ENCODE measurements around the gene ALPK1. TPM values are rescaled to one million over a fixed set of nuclear protein-coding genes. Genes with fewer than 3 reads are reported as not detected.
"Not testable (repeated sequence)": the region's sequence is repeated elsewhere in the genome, so short reads cannot be mapped to it uniquely, and the experiment has no call there.

ALPK1 gene
- total RNA-seq, 1 donor from 2014 or later: 4.9 TPM

DNA sequence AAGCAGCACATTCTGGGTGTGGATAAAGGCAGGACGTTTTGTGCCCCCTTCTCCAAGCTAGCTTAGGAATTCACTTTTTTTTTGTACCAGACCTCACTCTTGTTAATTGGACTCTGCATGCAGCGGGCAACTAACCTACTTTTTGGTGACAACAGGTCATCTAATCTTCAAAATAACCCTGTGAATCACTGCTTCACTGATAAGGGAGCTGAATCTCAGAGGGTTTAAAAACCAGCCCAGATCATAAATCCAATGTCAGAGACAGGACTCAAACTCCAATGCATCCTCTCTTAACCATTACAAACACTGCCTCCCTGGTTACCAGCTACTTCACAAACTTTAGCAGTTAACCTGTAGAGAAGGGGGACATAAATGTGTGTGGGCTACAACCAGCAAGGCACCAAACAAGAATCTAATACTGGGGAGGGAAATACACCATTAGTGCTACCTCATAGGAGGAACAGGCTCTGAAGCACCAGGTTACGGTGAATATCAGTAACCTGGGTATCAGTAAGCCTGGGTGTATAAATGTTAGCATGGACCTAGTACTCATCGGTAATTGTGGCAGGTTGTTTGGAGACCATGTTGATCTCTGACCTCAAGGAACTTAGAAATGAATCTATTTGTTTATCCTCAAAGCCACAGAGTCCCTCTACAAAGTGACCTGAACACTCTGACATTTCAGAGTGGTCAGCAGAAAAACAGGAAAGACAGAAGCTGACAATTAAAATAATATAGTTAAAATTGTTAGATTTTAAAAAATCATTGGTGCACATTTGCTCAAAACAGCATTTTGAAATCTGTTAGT, 14.1 kb upstream of the ALPK1 start:
- DNase-seq (ENCODE audit: low spot score): no peak
- intact Hi-C loops (cut with DNase I): no loop called here

- no peak for DNase-seq (ENCODE audit: low spot score)
- intact Hi-C loops (cut with DNase I): loop anchor here (2.0 kb wide), 1 partner anchor 15 kb away; no protein-coding TSS in a partner anchor
Measured at GRCh38 chr4:112284166-112284565, 13.0 kb upstream of the ALPK1 start.

DNA sequence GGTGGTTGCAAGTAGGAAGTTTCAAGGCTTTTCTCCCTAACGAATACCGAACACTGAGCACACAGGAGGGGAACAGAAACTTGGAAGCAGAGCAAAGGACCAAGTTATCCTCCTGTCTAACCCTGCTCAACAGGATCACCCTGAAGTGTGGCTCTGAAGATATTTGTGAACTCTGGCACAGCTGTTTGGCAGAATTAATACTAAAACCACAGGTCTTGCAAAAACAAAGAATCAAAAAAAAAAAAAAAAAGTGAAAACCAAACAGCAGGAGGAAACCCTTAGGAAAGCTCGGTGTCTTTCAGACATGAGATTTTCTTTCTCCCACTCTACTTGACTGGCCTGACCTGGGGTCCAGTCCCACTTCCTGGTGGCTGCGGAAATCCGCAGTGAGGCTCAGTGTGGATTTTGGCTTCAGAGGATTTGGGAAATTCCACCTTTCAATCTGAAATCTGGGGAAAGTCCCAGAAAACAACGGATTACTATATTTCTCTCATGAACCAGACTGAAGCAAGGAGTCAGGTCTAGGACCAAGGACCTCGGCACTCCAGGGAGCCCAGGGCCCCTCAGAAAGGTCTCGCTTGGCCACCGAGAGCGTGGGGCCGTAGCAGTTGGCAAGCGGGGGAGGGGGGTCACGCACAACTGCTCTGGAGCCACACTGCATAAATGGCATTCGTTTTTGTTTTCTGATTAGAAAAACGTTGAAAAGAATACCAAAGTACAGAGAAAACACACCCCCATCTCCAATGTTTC, 12.3 kb upstream of the ALPK1 start:
- intact Hi-C loops (cut with DNase I): loop anchor here (2.0 to 5.0 kb wide), 2 partner anchors 14 to 53 kb away; partner anchors contain the start of gene AP1AR
- no peak for DNase-seq (ENCODE audit: low spot score)

- DNase-seq (ENCODE audit: low spot score): no peak
- intact Hi-C loops (cut with DNase I): loop anchor here (5.0 kb wide), 1 partner anchor 55 kb away; the partner anchor contains the start of gene AP1AR
Measured at GRCh38 chr4:112287258-112287989, 9.7 kb upstream of the ALPK1 start.

- intact Hi-C loops (cut with DNase I): loop anchor here (5.0 kb wide), 1 partner anchor 56 kb away; the partner anchor contains the start of gene AP1AR
- no peak for DNase-seq (ENCODE audit: low spot score)
Measured at GRCh38 chr4:112288455-112288854, 8.7 kb upstream of the ALPK1 start.

DNA sequence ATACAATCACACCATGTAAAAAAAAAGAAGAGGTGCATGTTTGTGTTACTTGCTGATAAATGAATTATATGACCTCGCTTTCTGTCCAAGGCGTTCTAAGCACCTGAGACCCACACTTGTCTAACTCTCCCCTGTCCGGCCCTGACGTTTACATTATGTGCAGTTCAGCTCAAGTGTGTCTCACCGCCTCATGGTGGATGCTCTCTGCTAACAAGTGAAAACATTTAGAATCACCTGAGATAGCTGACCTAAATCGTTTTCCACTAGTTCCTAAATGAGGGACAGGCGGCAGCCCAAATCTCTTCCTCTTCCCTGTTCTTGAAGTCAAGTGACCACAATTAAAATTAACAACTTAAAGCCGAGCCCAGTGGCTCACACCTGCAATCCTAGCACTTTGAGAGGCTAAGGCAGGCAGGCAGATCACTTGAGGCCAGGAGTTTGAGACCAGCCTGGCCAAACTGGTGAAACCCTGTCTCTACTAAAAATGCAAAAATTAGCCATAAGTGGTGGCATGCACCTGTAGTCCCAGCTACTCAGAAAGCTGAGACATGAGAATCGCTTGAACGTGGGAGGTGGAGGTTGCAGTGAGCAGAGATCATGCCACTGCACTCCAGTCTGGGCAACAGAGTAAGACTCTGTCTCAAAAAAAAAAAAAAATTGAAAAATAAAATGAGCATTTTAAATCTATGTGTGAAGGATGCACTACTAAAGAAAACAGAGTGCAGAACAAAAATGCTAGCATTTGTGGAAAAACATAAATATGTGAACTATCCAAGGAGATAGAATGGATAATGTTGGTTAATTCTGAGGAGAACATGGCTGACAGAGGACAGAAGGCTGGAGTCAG, 7.5 kb upstream of the ALPK1 start:
- DNase-seq (ENCODE audit: low spot score): no peak
- intact Hi-C loops (cut with DNase I): loop anchor here (5.0 kb wide), 1 partner anchor 57 kb away; the partner anchor contains the start of gene AP1AR

- intact Hi-C loops (cut with DNase I): no loop called here
- DNase-seq (ENCODE audit: low spot score): no peak
Measured at GRCh38 chr4:112290341-112290740, 6.8 kb upstream of the ALPK1 start.

- intact Hi-C loops (cut with DNase I): loop anchor here (2.0 kb wide), 1 partner anchor 15 kb away; the partner anchor contains the start of gene TIFA
- DNase-seq (ENCODE audit: low spot score): no peak
Measured at GRCh38 chr4:112299721-112300120, 2.6 kb downstream of the ALPK1 start.

GRCh38 chr4:112302320-112303274, 5.4 kb downstream of the ALPK1 start:
- DNase-seq (ENCODE audit: low spot score): no peak
- intact Hi-C loops (cut with DNase I): no loop called here

- intact Hi-C loops (cut with DNase I): not testable (repeated sequence)
Measured at GRCh38 chr4:112305477-112305876, 8.3 kb downstream of the ALPK1 start.

DNA sequence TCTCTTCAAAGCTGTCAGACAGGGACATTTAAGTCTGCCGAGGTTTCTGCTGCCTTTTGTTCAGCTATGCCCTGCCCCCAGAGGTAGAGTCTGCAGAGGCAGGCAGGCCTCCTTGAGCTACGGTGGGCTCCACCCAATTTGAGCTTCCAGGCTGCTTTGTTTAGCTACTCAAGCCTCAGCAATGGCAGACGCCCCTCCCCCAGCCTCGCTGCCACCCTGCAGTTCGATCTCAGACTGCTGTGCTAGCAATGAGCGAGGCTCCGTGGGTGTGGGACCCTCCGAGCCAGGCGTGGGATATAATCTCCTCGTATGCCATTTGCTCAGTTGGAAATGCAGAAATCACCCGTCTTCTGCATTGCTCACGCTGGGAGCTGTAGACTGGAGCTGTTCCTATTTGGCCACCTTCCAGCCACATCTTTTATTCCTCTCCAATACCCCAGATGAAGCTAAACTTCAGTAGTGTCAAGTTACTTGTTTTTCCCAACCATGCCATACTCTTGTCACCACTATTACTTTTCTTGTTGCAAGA, 12.2 kb downstream of the ALPK1 start:
- intact Hi-C loops (cut with DNase I); DNase-seq (ENCODE audit: low spot score): not testable (repeated sequence)

More at GRCh38 chr4:112305477-112305876, 8.3 kb downstream of the ALPK1 start:
- not testable (repeated sequence) for DNase-seq (ENCODE audit: low spot score)

DNA sequence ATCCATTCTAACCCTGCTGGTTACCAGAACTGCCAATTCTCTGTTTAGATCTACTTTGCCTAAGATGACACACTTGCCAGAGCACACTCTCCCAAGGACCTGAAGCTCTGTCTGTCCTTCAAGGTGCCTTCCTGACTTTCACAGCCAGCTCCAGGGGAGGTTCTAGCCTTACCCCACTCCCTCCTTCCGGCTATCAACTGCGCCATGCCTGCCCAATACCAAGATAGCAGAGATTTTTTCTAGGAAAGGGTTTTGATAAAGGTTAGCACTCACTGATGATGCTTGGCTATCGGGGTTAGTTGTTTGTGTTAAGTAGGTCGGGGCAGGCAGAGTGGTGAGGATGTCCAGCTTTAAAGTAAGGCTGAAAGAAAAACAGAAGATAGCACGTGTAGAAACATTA, 14.3 kb downstream of the ALPK1 start:
- DNase-seq (ENCODE audit: low spot score): no peak
- intact Hi-C loops (cut with DNase I): no loop called here

- DNase-seq (ENCODE audit: low spot score): no peak
Measured at GRCh38 chr4:112312610-112313239, 15.6 kb downstream of the ALPK1 start.

DNA sequence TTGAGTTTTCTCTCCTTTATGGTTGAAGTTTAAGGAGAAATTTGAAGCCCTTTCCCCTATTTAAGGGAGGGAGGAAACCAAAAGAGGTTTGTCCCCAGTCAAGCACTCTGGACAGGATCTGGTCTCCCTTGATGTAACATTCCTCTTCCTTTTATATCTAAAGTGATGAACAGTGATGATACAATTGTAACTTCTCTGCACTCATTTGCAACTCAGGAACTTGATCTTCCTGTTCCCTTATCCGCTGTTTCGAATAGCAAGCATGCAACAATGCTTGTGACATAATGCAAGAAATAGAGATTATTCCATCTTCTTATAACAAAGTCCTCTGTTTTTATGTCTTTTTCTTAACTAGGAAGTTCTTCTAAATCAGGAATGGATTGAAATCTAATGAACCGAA, 18.3 kb downstream of the ALPK1 start:
- intact Hi-C loops (cut with DNase I): no loop called here
- no peak for DNase-seq (ENCODE audit: low spot score)

More at GRCh38 chr4:112312610-112313239, 15.6 kb downstream of the ALPK1 start:
- intact Hi-C loops (cut with DNase I): no loop called here

DNA sequence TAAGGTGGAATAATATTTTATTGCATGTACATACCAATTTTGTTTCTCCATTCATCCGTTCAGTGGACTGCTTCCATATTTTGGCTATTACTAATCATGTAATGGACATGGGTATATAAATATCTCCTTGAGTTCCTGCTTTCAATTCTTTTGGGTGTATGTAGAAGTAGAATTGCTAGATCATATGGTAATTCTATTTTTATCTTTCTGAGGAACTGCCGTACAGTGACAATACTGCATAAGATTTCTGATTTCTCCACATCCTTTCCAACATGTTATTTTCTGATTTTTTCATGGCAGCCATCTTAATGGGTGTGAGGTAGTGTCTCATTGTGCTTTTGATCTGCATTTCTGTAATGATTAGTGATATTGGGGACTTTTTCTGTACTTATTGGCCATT, 19.2 kb downstream of the ALPK1 start:
- intact Hi-C loops (cut with DNase I): no loop called here
- DNase-seq (ENCODE audit: low spot score): no peak

DNA sequence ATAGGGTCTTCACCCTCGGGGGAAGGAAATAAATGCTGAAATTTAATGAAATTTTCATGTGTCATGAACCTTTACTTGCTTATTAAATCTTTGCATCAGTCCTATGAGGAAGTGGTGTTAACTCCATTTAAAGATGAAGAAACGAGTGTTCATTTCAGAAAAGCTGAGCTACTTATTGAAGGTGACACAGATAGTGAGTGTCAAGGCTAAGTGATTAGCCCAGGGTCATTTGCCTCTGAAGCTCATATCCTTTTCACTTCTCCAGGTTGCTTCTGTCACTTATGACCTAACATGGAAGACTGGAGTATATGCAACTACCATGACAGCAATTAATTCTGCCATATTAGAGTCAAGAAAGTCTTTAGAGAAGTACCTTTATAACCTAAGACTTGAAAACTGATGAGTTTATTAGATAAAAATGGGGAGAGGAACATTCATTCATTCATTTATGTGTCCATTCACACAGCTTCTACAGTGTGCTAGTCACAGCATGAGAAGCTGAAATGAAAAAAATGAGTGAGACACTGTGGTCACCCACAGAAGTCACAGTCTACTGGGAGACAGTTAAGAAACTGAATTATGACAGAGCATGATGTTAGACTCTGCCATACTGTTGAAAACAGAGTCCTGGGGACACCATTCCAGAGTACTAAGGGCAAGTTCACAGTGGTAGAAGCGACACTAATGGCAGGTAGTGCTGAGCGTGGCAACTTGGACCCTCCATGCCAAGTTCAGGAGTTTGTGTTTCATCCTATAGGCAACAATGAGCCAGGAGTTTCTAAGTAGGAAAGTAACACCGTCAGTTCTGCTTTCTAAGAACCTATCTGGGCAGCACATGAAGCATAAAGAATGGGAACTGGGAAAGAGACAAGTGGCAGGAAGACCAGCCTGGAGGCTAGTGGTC, 21.3 kb downstream of the ALPK1 start:
- no peak for DNase-seq (ENCODE audit: low spot score)
- intact Hi-C loops (cut with DNase I): no loop called here

Data from cardiac septum (tissue), 1 donor.